ENCODE results near the gene SKIC2.

DNA sequence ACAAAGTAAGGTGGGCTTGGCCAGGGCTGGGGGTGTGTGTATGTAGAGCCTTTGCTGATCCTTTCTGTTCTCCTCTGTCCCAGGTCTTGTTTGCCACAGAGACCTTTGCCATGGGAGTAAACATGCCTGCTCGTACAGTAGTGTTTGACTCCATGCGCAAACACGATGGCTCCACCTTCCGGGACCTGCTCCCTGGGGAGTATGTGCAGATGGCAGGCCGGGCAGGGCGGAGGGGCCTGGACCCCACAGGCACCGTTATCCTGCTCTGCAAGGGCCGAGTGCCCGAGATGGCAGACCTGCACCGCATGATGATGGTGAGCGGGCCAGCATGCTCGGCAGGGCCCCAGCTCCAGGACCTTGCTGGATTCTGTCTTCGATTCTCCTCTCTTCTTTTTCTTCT, 6.7 kb downstream of the SKIC2 start:
- TF ChIP-seq, protein P1, sequence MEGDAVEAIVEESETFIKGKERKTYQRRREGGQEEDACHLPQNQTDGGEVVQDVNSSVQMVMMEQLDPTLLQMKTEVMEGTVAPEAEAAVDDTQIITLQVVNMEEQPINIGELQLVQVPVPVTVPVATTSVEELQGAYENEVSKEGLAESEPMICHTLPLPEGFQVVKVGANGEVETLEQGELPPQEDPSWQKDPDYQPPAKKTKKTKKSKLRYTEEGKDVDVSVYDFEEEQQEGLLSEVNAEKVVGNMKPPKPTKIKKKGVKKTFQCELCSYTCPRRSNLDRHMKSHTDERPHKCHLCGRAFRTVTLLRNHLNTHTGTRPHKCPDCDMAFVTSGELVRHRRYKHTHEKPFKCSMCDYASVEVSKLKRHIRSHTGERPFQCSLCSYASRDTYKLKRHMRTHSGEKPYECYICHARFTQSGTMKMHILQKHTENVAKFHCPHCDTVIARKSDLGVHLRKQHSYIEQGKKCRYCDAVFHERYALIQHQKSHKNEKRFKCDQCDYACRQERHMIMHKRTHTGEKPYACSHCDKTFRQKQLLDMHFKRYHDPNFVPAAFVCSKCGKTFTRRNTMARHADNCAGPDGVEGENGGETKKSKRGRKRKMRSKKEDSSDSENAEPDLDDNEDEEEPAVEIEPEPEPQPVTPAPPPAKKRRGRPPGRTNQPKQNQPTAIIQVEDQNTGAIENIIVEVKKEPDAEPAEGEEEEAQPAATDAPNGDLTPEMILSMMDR (IDR thresholded peaks at IDR 0.05): no peak
- no peak for TF ChIP-seq POLR2AphosphoS5 (IDR thresholded peaks at IDR 0.05; ENCODE audit: insufficient read depth in 1 of 2, low read depth in 1 of 2)

All from vagina (tissue), 2 donors.